Activated CD8-positive, alpha-beta memory T cell treated with anti-CD3 and anti-CD28 coated beads for 4 hours (primary cell): Measurements from ENCODE around the gene ATP7A.

ENCODE experiments used
- DNase-seq, 2 donors: peaks; one replicate each; pipeline ENCODE4 v3.0.0-alpha.2; 2020; ENCODE audit warnings: low read depth in 2 of 2

Gene ATP7A

GRCh38 chrX:77945910-77946545, 35.5 kb downstream of the ATP7A start:
- no peak for DNase-seq

- no peak for DNase-seq
Observed at GRCh38 chrX:77946571-77946970, 36.1 kb downstream of the ATP7A start.

- DNase-seq, result no peak
Observed at GRCh38 chrX:77949840-77950239, 39.3 kb downstream of the ATP7A start.

GRCh38 chrX:77952173-77952572, 41.7 kb downstream of the ATP7A start:
- DNase-seq, result no peak

- DNase-seq, result no peak
Observed at GRCh38 chrX:77953302-77953701, 42.8 kb downstream of the ATP7A start.

- DNase-seq, result no peak
Observed at GRCh38 chrX:77953708-77954107, 43.2 kb downstream of the ATP7A start.

- DNase-seq, result no peak
Observed at GRCh38 chrX:77960567-77960966, 50.1 kb downstream of the ATP7A start.

- DNase-seq, result no peak
Observed at GRCh38 chrX:77961063-77961462, 50.6 kb downstream of the ATP7A start.

GRCh38 chrX:77962068-77962902, 51.8 kb downstream of the ATP7A start:
- no peak for DNase-seq

GRCh38 chrX:77966361-77966760, 55.9 kb downstream of the ATP7A start:
- no peak for DNase-seq

- no peak for DNase-seq
Observed at GRCh38 chrX:77967631-77968030, 57.1 kb downstream of the ATP7A start.

GRCh38 chrX:77969538-77969937, 59.0 kb downstream of the ATP7A start, which contains the start of gene PGAM4:
Gene PGAM4, minus strand, starts transcription at chrX:77969638. Its CDS starts 0 bp downstream, at chrX:77969638.
- no peak for DNase-seq

- DNase-seq, result no peak
Observed at GRCh38 chrX:77975755-77976154, 65.3 kb downstream of the ATP7A start.

- DNase-seq, result no peak
Observed at GRCh38 chrX:77977095-77977494, 66.6 kb downstream of the ATP7A start.

- no peak for DNase-seq
Observed at GRCh38 chrX:77977518-77977917, 67.0 kb downstream of the ATP7A start.

GRCh38 chrX:77979870-77980269, 69.4 kb downstream of the ATP7A start:
- no peak for DNase-seq

GRCh38 chrX:78011846-78012245, 101.4 kb downstream of the ATP7A start:
- no peak for DNase-seq

- no peak for DNase-seq
Observed at GRCh38 chrX:78019586-78020483, 109.3 kb downstream of the ATP7A start.

GRCh38 chrX:78024349-78025059, 114.0 kb downstream of the ATP7A start:
- DNase-seq, result no peak

GRCh38 chrX:78027798-78028197, 117.3 kb downstream of the ATP7A start:
- DNase-seq, result no peak

- DNase-seq, result no peak
Observed at GRCh38 chrX:78029663-78030062, 119.2 kb downstream of the ATP7A start.

- DNase-seq, result no peak
Observed at GRCh38 chrX:78035061-78035460, 124.6 kb downstream of the ATP7A start.
